Activated gamma-delta T cell treated with Interleukin-2 at 50 U/mL for 16 hours (primary cell): ENCODE results near the gene PDE6A.

ENCODE experiments used
- DNase-seq: peaks from one replicate; pipeline ENCODE4 v3.0.0-alpha.2; 2020

PDE6A gene

GRCh38 chr5:149857499-149857898 lies 87.1 kb downstream of the PDE6A start:
- DNase-seq, result no peak

GRCh38 chr5:149855366-149855765 lies 89.2 kb downstream of the PDE6A start:
- DNase-seq, result no peak

GRCh38 chr5:149854866-149855265 lies 89.7 kb downstream of the PDE6A start:
- no peak for DNase-seq

GRCh38 chr5:149853701-149854100 lies 90.9 kb downstream of the PDE6A start:
- no peak for DNase-seq

GRCh38 chr5:149853331-149853648 lies 91.3 kb downstream of the PDE6A start:
- DNase-seq, result no peak

GRCh38 chr5:149852641-149853330 lies 91.8 kb downstream of the PDE6A start:
- peak; percentile 31 for DNase-seq

- DNase-seq, result no peak
These were observed 93.4 kb downstream of the PDE6A start for GRCh38 chr5:149851211-149851610.

GRCh38 chr5:149849966-149850910 lies 94.4 kb downstream of the PDE6A start:
- DNase-seq, result no peak

GRCh38 chr5:149849280-149849965 lies 95.2 kb downstream of the PDE6A start:
- DNase-seq, result no peak

GRCh38 chr5:149847611-149848010 lies 97.0 kb downstream of the PDE6A start:
- DNase-seq, result no peak

- no peak for DNase-seq
These were observed 98.6 kb downstream of the PDE6A start for GRCh38 chr5:149846021-149846420.

- DNase-seq, result no peak
These were observed 99.0 kb downstream of the PDE6A start for GRCh38 chr5:149845601-149846000.

GRCh38 chr5:149841851-149842793 lies 102.5 kb downstream of the PDE6A start:
- DNase-seq, result no peak

GRCh38 chr5:149840226-149840825 lies 104.3 kb downstream of the PDE6A start:
- DNase-seq, result no peak

- DNase-seq, result no peak
These were observed 104.8 kb downstream of the PDE6A start for GRCh38 chr5:149839761-149840160.

- DNase-seq, result no peak
These were observed 105.5 kb downstream of the PDE6A start for GRCh38 chr5:149838881-149839739.

GRCh38 chr5:149837680-149838269 lies 106.8 kb downstream of the PDE6A start:
- DNase-seq, result no peak

GRCh38 chr5:149836451-149837139 lies 108.0 kb downstream of the PDE6A start:
- DNase-seq, result no peak

- DNase-seq, result peak; percentile 44
These were observed 110.2 kb downstream of the PDE6A start for GRCh38 chr5:149834246-149834855.
